Ascending aorta (tissue), 2 donors: Measurements from ENCODE around the gene TMEM9. TPM values are rescaled to one million over a fixed set of nuclear protein-coding genes. Genes with fewer than 3 reads are reported as not detected.
"Not testable (repeated sequence)": the region's sequence is repeated elsewhere in the genome, so short reads cannot be mapped to it uniquely, and the experiment has no call there.

Source experiments
- DNase-seq, 2 donors: peaks; one replicate each; pipeline ENCODE4 v3.0.0-alpha.2; 2019; ENCODE audit warnings: low spot score in 2 of 2
- H3K27ac ChIP-seq, 2 donors: fragments of 200-600 bp; sonication (generic); one replicate each; pipeline ENCODE4 v1.5.1; 2016 to 2017; ENCODE audit warnings: mild to moderate bottlenecking in 1 of 2
- H3K27me3 ChIP-seq: fragments of 200-600 bp; sonication (generic); one replicate; pipeline ENCODE4 v1.5.1; 2017
- H3K36me3 ChIP-seq, 2 donors: fragments of 200-600 bp; sonication (generic); one replicate each; pipeline ENCODE4 v1.5.1; 2016
- H3K4me1 ChIP-seq, 2 donors: fragments of 200-600 bp; sonication (generic); one replicate each; pipeline ENCODE4 v1.5.1; 2016 to 2017; ENCODE audit warnings: mild to moderate bottlenecking in 1 of 2
- H3K4me3 ChIP-seq, 2 donors: fragments of 200-600 bp; sonication (generic); one replicate each; pipeline ENCODE4 v1.5.1; 2016 to 2017; ENCODE audit warnings: mild to moderate bottlenecking in 1 of 2
- H3K9me3 ChIP-seq, 2 donors: fragments of 200-600 bp; sonication (generic); one replicate each; pipeline ENCODE4 v1.5.1; 2016
- CTCF ChIP-seq, 3 experiments: fragments of 200-600 bp in 2 of 3; fragments of 450-650 bp in 1 of 3; sonication (generic) in 2 of 3; IDR thresholded peaks; one replicate each; pipeline ENCODE4 v1.5.1; 2016 to 2019; ENCODE audit warnings: antibody characterized with exemption in 3 of 3, mild to moderate bottlenecking in 1 of 3, moderate library complexity in 1 of 3
- intact Hi-C: fragments of 100-400 bp; cut with DNase I; formaldehyde crosslinking; loops from one replicate; pipeline ENCODE4 v1.15.1; 2023
- total RNA-seq: library from RNA; depleted of rRNA; stranded (reverse); fragments of >200 nt; gene quantifications from one replicate; pipeline ENCODE4 v1.1.0, GENCODE V29; 2016

The TMEM9 gene
- total RNA-seq, 1 donor from 2014 or later = 45.8 TPM

DNA sequence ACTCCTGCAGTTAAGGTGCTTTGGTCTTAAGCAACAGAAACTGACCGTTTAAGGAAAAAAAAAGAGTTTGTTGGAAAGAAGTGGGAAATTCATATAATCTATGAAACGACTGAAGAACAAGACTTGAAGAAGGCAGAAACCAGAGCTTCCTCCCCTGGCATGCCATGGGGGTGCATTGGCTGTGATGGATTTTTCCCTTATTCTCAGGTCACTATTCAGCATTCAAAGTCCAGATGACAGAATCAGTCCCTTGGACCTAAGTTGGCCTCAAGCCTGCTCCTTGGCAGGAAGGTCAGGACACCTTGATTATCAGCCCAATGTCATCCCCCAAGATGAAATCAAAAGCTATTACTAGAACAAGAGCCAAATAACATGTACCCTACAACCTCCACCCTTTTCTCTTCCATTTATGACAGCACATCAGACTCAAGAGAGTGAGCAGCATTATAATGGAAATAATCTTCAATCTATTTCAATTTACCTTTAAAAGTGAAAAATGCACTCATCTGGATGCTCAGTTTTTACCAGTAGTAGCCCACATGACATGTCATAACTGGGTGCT, 15.8 kb upstream of the TMEM9 start:
- peak overlapping the region; percentile 79 to 89 for H3K4me3 ChIP-seq
- intact Hi-C loops = loop anchor here (1.0 to 5.0 kb wide), 2 partner anchors 16 to 33 kb away; partner anchors contain the start of gene TMEM9

GRCh38 chr1:201169203-201169602, 14.9 kb upstream of the TMEM9 start:
- DNase-seq = no peak
- intact Hi-C loops = no loop called here
- Histone ChIP-seq H3K4me3 (no peak overlapping the region), H3K36me3 (no peaks in the 10 kb centered on the region), H3K27ac (no peak overlapping the region), H3K4me1 (peaks cover 0 to 2% of the 10 kb centered on the region in 2 donors), H3K9me3 (no peaks in the 10 kb centered on the region), H3K27me3 (no peaks in the 10 kb centered on the region)
- TF ChIP-seq CTCF (IDR thresholded peaks at IDR 0.05) = no peak

More for the DNA sequence above, 15.8 kb upstream of the TMEM9 start:
- Histone ChIP-seq H3K36me3 (no peaks in the 10 kb centered on the region), H3K27me3 (no peaks in the 10 kb centered on the region), H3K9me3 (no peaks in the 10 kb centered on the region), H3K4me1 (peaks cover 0 to 2% of the 10 kb centered on the region in 2 donors), H3K27ac (peak overlapping the region; percentile 81 to 83)
- no peak for DNase-seq
- no peak for TF ChIP-seq CTCF (IDR thresholded peaks at IDR 0.05)

- Histone ChIP-seq H3K36me3 (no peaks in the 10 kb centered on the region), H3K27ac (no peak overlapping the region), H3K9me3 (no peaks in the 10 kb centered on the region), H3K4me1 (peaks cover 0 to 2% of the 10 kb centered on the region in 2 donors), H3K27me3 (no peaks in the 10 kb centered on the region), H3K4me3 (no peak overlapping the region)
- no peak for DNase-seq
- intact Hi-C loops = no loop called here
- no peak for TF ChIP-seq CTCF (IDR thresholded peaks at IDR 0.05)
Observed at GRCh38 chr1:201167041-201167991, 13.0 kb upstream of the TMEM9 start.

DNA sequence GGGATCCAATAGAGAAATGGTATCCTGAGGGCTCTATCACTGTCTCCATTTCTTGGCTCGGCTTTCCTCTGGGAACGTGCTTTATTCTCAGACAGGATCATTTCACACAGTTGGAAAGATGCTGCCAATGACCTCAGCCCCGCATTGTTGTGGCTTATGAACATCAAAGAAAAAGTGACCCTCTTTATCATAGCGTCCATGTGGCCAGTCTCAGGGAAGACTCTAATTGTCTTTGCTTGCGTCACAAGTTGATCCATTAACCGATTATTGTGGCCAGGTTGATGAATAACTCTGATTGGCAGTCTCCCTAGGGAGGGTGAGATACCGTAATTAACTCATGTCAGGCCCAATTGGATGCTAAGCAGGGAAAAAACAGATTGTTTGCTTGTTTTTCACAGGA, 10.4 kb upstream of the TMEM9 start:
- no peak overlapping the region for H3K4me3 ChIP-seq
- no peaks in the 10 kb centered on the region for H3K36me3 ChIP-seq
- intact Hi-C loops = no loop called here
- no peaks in the 10 kb centered on the region for H3K27me3 ChIP-seq
- DNase-seq = peak in 1 of 2 donors; percentile 9
- no peak for TF ChIP-seq CTCF (IDR thresholded peaks at IDR 0.05)
- H3K9me3 ChIP-seq = no peaks in the 10 kb centered on the region
- H3K27ac ChIP-seq = no peak overlapping the region
- no peaks in the 10 kb centered on the region for H3K4me1 ChIP-seq

DNA sequence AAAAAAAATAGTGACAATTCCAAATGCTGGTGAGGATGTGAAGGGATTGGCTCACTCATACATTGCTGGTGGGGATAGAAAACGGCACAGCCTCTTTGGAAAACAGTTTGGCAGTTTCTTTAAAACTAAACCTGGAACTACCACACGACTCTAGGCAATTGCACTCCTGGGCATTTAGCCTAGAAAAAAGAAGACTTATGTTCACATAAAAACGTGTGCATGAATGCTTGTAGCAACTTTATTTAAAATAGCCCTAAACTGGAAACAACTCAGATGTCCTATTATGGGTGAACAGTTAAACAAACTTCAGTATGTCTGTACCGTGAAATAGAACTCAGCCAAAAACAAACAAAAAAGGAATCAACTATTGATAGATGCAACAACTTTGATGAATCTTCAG, 9.4 kb upstream of the TMEM9 start:
- no peak for TF ChIP-seq CTCF (IDR thresholded peaks at IDR 0.05)
- intact Hi-C loops = no loop called here
- H3K9me3 ChIP-seq = no peaks in the 10 kb centered on the region
- no peak overlapping the region for H3K27ac ChIP-seq
- no peaks in the 10 kb centered on the region for H3K36me3 ChIP-seq
- no peaks in the 10 kb centered on the region for H3K27me3 ChIP-seq
- no peaks in the 10 kb centered on the region for H3K4me1 ChIP-seq
- H3K4me3 ChIP-seq = no peak overlapping the region
- no peak for DNase-seq

DNA sequence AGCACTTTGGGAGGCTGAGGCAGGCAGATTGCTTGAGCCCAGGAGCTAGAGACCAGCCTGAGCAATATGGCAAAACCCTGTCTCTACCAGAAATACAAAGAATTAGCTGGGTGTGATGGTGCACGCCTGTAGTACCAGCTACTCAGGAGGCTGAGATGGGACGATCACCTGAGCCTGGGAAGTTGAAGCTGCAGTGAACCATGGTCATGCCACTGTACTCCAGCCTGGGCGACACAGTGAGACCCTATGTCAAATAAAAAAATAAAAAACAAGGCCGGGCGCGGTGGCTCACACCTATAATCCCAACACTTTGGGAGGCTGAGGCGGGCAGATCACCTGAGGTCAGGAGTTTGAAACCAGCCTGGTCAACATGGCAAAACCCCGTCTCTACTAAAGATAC, 8.8 kb upstream of the TMEM9 start:
- intact Hi-C loops, H3K27me3 ChIP-seq, H3K4me3 ChIP-seq, H3K36me3 ChIP-seq, H3K4me1 ChIP-seq, H3K9me3 ChIP-seq, H3K27ac ChIP-seq: not testable (repeated sequence)
- DNase-seq = peak in 1 of 2 donors; percentile 35
